Loucy (cell line): ENCODE results near the gene CAMLG.
"Not testable (repeated sequence)": the region's sequence is repeated elsewhere in the genome, so short reads cannot be mapped to it uniquely, and the experiment has no call there.

Source experiments
- H2AFZ ChIP-seq: fragments of 200-600 bp; sonication (generic); 2 replicates; pipeline ENCODE4 v1.6.0; 2016; ENCODE audit warnings: antibody characterized with exemption, mild to moderate bottlenecking, low read length, moderate library complexity
- H3F3A ChIP-seq: fragments of 200-600 bp; 2 replicates; pipeline ENCODE4 v1.6.0; 2016; ENCODE audit warnings: antibody characterized with exemption, low read depth, mild to moderate bottlenecking
- H3K27me3 ChIP-seq: fragments of 200-600 bp; sonication (generic); 2 replicates; pipeline ENCODE4 v1.6.1; 2014; ENCODE audit warnings: low read length, mild to moderate bottlenecking; ENCODE audit not compliant: insufficient read depth, poor library complexity, severe bottlenecking
- H3K36me3 ChIP-seq: fragments of 200-600 bp; sonication (generic); 2 replicates; pipeline ENCODE4 v1.6.1; 2016; ENCODE audit warnings: low read length; ENCODE audit not compliant: insufficient read depth
- H3K4me1 ChIP-seq: fragments of 200-600 bp; sonication (generic); 2 replicates; pipeline ENCODE4 v1.5.1; 2014; ENCODE audit warnings: low read length, mild to moderate bottlenecking; ENCODE audit not compliant: insufficient read depth, poor library complexity, severe bottlenecking
- H3K4me2 ChIP-seq: fragments of 200-600 bp; sonication (generic); 2 replicates; pipeline ENCODE4 v1.6.0; 2014; ENCODE audit warnings: antibody characterized with exemption, low read length, low read depth, mild to moderate bottlenecking; ENCODE audit not compliant: poor library complexity, severe bottlenecking
- H3K4me3 ChIP-seq: fragments of 200-600 bp; sonication (generic); 2 replicates; pipeline ENCODE4 v1.5.1; 2014; ENCODE audit warnings: low read length, mild to moderate bottlenecking, mixed read lengths; ENCODE audit not compliant: poor library complexity, severe bottlenecking
- H3K79me2 ChIP-seq: fragments of 200-600 bp; sonication (generic); 2 replicates; pipeline ENCODE4 v1.6.1; 2014; ENCODE audit warnings: low read length; ENCODE audit not compliant: insufficient read depth
- H3K9ac ChIP-seq: fragments of 200-600 bp; sonication (generic); 2 replicates; pipeline ENCODE4 v1.6.0; 2014; ENCODE audit warnings: mild to moderate bottlenecking, low read depth, low read length, moderate library complexity; ENCODE audit not compliant: poor library complexity, severe bottlenecking
- H3K9me2 ChIP-seq: fragments of 200-600 bp; sonication (generic); replicated peaks from 2 replicates; pipeline ENCODE4 v1.6.1; 2016; ENCODE audit warnings: low read depth, low read length, mixed read lengths
- H3K9me3 ChIP-seq: fragments of 200-600 bp; sonication (generic); 2 replicates; pipeline ENCODE4 v1.6.1; 2014; ENCODE audit warnings: mild to moderate bottlenecking, antibody characterized with exemption, low read length, low read depth; ENCODE audit not compliant: insufficient read depth
- H4K20me1 ChIP-seq: fragments of 200-600 bp; sonication (generic); 2 replicates; pipeline ENCODE4 v1.6.0; 2014; ENCODE audit warnings: antibody characterized with exemption, low read length, mild to moderate bottlenecking; ENCODE audit not compliant: insufficient read depth, poor library complexity, severe bottlenecking
- EZH2phosphoT487 ChIP-seq: fragments of 200-600 bp; IDR thresholded peaks from 2 replicates; pipeline ENCODE4 v1.6.1; 2018; ENCODE audit warnings: antibody characterized with exemption, mild to moderate bottlenecking, moderate library complexity, borderline replicate concordance
- TF ChIP-seq, protein P1 (sequence below): fragments of 200-600 bp; sonication (generic); conservative IDR thresholded peaks from 2 replicates; pipeline ENCODE4 v1.5.1; 2014; ENCODE audit warnings: mild to moderate bottlenecking, antibody characterized with exemption, low read length

The CAMLG gene

GRCh38 chr5:134742134-134742533 is 3.8 kb downstream of the CAMLG start:
- Histone ChIP-seq H3K9ac (no peak overlapping the region), H4K20me1 (peaks cover 17% of the 10 kb centered on the region), H2AFZ (no peak overlapping the region), H3K4me1 (peaks cover 8% of the 10 kb centered on the region), H3K27me3 (no peaks in the 10 kb centered on the region), H3K79me2 (peaks cover 30% of the 10 kb centered on the region), H3F3A (no peaks in the 10 kb centered on the region), H3K9me2 (no peaks in the 10 kb centered on the region), H3K4me3 (no peak overlapping the region), H3K9me3 (no peaks in the 10 kb centered on the region), H3K4me2 (no peak overlapping the region), H3K36me3 (no peaks in the 10 kb centered on the region)
- TF ChIP-seq, protein P1, sequence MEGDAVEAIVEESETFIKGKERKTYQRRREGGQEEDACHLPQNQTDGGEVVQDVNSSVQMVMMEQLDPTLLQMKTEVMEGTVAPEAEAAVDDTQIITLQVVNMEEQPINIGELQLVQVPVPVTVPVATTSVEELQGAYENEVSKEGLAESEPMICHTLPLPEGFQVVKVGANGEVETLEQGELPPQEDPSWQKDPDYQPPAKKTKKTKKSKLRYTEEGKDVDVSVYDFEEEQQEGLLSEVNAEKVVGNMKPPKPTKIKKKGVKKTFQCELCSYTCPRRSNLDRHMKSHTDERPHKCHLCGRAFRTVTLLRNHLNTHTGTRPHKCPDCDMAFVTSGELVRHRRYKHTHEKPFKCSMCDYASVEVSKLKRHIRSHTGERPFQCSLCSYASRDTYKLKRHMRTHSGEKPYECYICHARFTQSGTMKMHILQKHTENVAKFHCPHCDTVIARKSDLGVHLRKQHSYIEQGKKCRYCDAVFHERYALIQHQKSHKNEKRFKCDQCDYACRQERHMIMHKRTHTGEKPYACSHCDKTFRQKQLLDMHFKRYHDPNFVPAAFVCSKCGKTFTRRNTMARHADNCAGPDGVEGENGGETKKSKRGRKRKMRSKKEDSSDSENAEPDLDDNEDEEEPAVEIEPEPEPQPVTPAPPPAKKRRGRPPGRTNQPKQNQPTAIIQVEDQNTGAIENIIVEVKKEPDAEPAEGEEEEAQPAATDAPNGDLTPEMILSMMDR: no peak
- no peak for TF ChIP-seq EZH2phosphoT487

DNA sequence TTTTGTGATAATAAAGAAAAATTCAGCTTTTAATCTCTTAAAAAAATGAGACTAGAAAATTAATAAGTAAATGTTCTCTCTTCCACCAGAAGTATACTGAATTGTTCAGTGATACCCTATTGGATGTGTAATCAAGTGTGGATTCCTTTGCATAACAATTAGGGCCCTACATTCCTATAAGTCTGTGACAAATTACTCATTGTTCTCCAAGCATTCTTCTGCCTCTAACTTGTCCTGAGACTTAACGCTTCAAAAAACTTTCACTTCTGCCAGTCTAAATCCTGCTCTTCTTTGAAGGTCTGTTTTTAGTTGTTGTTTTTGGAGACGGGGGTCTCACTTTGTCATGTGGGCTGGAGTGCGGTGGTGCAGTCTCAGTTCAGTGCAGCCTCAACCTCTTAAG is 11.1 kb downstream of the CAMLG start:
- Histone ChIP-seq H3K4me3 (no peak overlapping the region), H3K27me3 (no peaks in the 10 kb centered on the region)

DNA sequence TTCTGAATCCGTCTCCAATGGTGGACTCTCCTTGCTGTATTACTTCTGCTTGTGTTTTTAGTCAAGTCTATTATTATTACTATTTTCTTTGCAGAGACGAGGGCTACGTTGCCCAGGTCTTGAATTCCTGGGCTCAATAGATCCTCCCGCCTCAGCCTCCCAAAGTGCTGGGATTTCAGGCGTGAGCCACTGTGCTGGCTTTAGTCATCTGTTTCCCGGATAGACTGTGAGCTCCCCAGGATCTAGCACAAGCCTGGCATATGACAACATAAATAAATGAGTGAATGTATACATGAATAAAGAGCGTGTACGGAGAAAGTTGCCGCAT is 19.8 kb downstream of the CAMLG start:
- peak overlapping the region; percentile 93 for H3K4me3 ChIP-seq
- peaks cover 9% of the 10 kb centered on the region for H3K4me1 ChIP-seq
- H2AFZ ChIP-seq: peak overlapping the region; percentile 98
- H4K20me1 ChIP-seq: peaks cover 16% of the 10 kb centered on the region
- H3K9me2 ChIP-seq: no peaks in the 10 kb centered on the region
- H3K27me3 ChIP-seq: no peaks in the 10 kb centered on the region
- no peaks in the 10 kb centered on the region for H3K9me3 ChIP-seq
- no peaks in the 10 kb centered on the region for H3K36me3 ChIP-seq
- H3K4me2 ChIP-seq: peak overlapping the region; percentile 76
- H3K79me2 ChIP-seq: peaks cover 38% of the 10 kb centered on the region
- TF ChIP-seq, protein P1: no peak
- TF ChIP-seq EZH2phosphoT487: no peak
- peak overlapping the region; percentile 84 for H3K9ac ChIP-seq
- H3F3A ChIP-seq: no peaks in the 10 kb centered on the region

More for the DNA sequence above, 11.1 kb downstream of the CAMLG start:
- H2AFZ ChIP-seq: no peak overlapping the region
- no peaks in the 10 kb centered on the region for H3K36me3 ChIP-seq
- H3K9me2 ChIP-seq: no peaks in the 10 kb centered on the region
- no peak for TF ChIP-seq EZH2phosphoT487
- H3K9me3 ChIP-seq: no peaks in the 10 kb centered on the region
- H4K20me1 ChIP-seq: no peaks in the 10 kb centered on the region
- no peak overlapping the region for H3K4me2 ChIP-seq
- H3F3A ChIP-seq: no peaks in the 10 kb centered on the region
- H3K4me1 ChIP-seq: no peaks in the 10 kb centered on the region
- H3K79me2 ChIP-seq: no peaks in the 10 kb centered on the region
- H3K9ac ChIP-seq: no peak overlapping the region

GRCh38 chr5:134758504-134759341 is 20.4 kb downstream of the CAMLG start, which contains the start of gene DDX46:
DDX46 (plus strand) TSS chr5:134758779; CDS start chr5:134758939, 160 bp downstream.
- peaks cover 9% of the 10 kb centered on the region for H3K4me1 ChIP-seq
- no peaks in the 10 kb centered on the region for H3K36me3 ChIP-seq
- no peaks in the 10 kb centered on the region for H3K9me2 ChIP-seq
- TF ChIP-seq EZH2phosphoT487: no peak
- TF ChIP-seq, protein P1: peak; percentile 49
- H3K9me3 ChIP-seq: no peaks in the 10 kb centered on the region
- no peaks in the 10 kb centered on the region for H3K27me3 ChIP-seq
- H2AFZ ChIP-seq: peak within 1 kb of the TSS; percentile 98
- no peaks in the 10 kb centered on the region for H3F3A ChIP-seq
- peaks cover 16% of the 10 kb centered on the region for H4K20me1 ChIP-seq
- peaks cover 38% of the 10 kb centered on the region for H3K79me2 ChIP-seq
- peak within 1 kb of the TSS; percentile 84 for H3K9ac ChIP-seq
- peak within 1 kb of the TSS; percentile 93 for H3K4me3 ChIP-seq
- peak within 1 kb of the TSS; percentile 83 for H3K4me2 ChIP-seq

GRCh38 chr5:134767528-134768291 is 29.4 kb downstream of the CAMLG start:
- H4K20me1 ChIP-seq, H3F3A ChIP-seq, H3K4me1 ChIP-seq, H2AFZ ChIP-seq, H3K9me2 ChIP-seq, H3K9ac ChIP-seq, H3K27me3 ChIP-seq, H3K9me3 ChIP-seq, H3K4me3 ChIP-seq, H3K79me2 ChIP-seq, H3K4me2 ChIP-seq: not testable (repeated sequence)
- H3K36me3 ChIP-seq: peaks cover 18% of the 10 kb centered on the region; the same call in 1 of the 2 replicates
